NCI-H2107 treated with DMSO at 0.1 percent for 48 hours (cell line): ENCODE data around the gene DSG3.

Experiments
- DNase-seq: peaks from one replicate; lab custom pipeline; 2025; ENCODE audit not compliant: unreplicated experiment; lab: John Stamatoyannopoulos, UW

Gene DSG3

GRCh38 chr18:31512203-31512764 lies 64.7 kb downstream of the DSG3 start:
- no peak for DNase-seq

- no peak for DNase-seq
Measured at GRCh38 chr18:31513189-31513935, 65.8 kb downstream of the DSG3 start.

- no peak for DNase-seq
Measured at GRCh38 chr18:31516437-31516836, 68.9 kb downstream of the DSG3 start.

GRCh38 chr18:31526374-31526773 lies 78.8 kb downstream of the DSG3 start:
- no peak for DNase-seq
